Prostate gland (tissue), 2 donors: Measurements from ENCODE around the gene NOTUM.

Source experiments
- POLR2A ChIP-seq: fragments of 450-650 bp; IDR thresholded peaks from one replicate; pipeline ENCODE4 v1.6.1; 2016; ENCODE audit warnings: antibody characterized with exemption, mild to moderate bottlenecking
- POLR2AphosphoS5 ChIP-seq: sonication (generic); formaldehyde crosslinking; IDR thresholded peaks from one replicate; pipeline ENCODE4 v1.6.1; 2017; ENCODE audit warnings: antibody characterized with exemption
- TF ChIP-seq, protein P1 (sequence below), 4 experiments: fragments of 200-600 bp in 2 of 4; fragments of 450-650 bp in 2 of 4; sonication (generic) in 2 of 4; IDR thresholded peaks; 1 replicate in 3 of 4; 2 replicates in 1 of 4; pipeline ENCODE4 v1.5.1; 2016 to 2019; ENCODE audit warnings: antibody characterized with exemption in 4 of 4, mild to moderate bottlenecking in 2 of 4, moderate library complexity in 2 of 4

DNA sequence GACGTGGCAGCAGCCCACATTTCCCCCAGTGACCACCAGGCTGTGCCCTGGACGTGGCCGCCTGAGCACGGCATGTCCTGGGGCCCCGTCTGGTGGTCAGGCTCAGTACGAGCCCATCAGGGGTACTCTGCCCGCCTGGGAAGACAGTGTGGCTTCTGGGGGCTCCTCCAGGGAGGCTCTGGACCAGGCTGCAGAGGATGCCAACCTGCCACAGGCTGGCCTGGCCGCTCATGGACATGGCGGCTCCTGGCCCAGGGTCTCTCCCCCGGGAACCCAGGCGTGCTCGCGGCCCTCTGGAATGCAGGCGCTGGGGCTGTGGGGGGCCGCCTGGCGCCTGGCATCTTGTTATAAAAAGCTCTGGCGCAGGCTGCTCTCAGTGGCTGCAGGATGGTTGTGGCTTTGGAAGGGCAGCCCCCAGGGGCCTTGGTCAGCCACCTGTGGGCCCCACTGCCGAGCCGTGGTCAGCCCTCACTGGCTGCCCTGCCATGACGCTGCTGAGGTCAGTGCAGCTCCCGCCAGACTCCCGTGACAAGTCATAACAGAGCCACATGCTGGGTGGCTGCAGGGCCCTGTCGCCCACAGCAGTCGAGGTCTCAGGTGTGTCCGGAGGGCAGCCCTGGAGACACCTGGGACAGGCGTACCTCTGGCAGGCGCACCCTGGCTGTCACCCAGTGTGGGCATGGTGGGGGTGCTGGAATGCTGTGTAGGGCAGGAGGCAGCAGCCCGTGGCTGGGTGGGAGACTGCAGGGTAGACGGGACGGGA lies 46.7 kb upstream of the NOTUM start:
- TF ChIP-seq, protein P1, sequence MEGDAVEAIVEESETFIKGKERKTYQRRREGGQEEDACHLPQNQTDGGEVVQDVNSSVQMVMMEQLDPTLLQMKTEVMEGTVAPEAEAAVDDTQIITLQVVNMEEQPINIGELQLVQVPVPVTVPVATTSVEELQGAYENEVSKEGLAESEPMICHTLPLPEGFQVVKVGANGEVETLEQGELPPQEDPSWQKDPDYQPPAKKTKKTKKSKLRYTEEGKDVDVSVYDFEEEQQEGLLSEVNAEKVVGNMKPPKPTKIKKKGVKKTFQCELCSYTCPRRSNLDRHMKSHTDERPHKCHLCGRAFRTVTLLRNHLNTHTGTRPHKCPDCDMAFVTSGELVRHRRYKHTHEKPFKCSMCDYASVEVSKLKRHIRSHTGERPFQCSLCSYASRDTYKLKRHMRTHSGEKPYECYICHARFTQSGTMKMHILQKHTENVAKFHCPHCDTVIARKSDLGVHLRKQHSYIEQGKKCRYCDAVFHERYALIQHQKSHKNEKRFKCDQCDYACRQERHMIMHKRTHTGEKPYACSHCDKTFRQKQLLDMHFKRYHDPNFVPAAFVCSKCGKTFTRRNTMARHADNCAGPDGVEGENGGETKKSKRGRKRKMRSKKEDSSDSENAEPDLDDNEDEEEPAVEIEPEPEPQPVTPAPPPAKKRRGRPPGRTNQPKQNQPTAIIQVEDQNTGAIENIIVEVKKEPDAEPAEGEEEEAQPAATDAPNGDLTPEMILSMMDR (IDR thresholded peaks at IDR 0.05) = no peak
- TF ChIP-seq POLR2A (no peak), POLR2AphosphoS5 (no peak)
